ENCODE measurements around the gene ZNF791.
A peak's percentile ranks its signal among the peaks of the same experiment; 100 is the strongest.
"Not testable (repeated sequence)": the region's sequence is repeated elsewhere in the genome, so short reads cannot be mapped to it uniquely, and the experiment has no call there.

Gene ZNF791

DNA sequence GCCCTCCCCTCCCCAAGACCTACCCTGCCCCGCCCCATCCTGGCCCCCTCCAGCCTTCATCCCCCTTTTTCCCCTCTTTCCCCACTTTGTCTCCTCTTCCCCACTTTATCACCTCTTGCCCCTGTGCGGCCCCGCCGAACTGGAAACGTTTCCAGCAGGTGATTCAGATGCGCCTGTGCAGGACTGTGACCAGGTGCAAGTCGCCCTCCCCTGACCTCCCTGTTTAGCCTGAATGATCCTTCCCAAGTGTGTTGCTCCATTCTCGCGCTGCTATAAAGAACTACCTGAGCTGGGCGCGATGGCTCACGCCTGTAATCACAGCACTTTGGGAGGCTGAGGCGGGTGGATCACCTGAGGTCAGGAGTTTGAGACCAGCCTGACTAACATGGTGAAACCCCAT, 25.9 kb downstream of the ZNF791 start:
- DNase-seq, result no peak

- no peak for DNase-seq
These were observed 28.0 kb downstream of the ZNF791 start for GRCh38 chr19:12638611-12639182.

- peak; percentile 4 for DNase-seq
These were observed 29.3 kb downstream of the ZNF791 start for GRCh38 chr19:12639901-12640613.

- no peak for DNase-seq
These were observed 30.7 kb downstream of the ZNF791 start for GRCh38 chr19:12641456-12641855.

GRCh38 chr19:12642506-12642905, 31.8 kb downstream of the ZNF791 start:
- no peak for DNase-seq

DNA sequence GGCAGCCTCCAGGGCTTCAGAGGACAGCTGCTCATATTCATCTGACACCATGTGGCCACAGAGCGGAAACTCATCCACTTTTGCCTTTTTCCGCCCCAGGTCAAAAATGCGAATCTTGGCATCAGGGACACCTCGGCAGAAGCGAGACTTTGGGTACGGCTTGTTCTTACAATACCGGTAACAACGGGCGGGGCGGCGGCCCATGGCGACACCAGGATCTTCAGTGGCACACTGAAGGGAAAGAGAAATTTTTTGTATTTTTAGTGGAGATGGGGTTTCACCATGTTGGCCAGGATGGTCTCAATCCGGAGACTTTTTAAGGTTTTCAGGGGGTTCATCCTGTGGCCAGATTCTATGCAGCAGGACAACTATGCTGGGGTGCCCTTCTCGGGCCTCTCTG, 33.0 kb downstream of the ZNF791 start:
- not testable (repeated sequence) for DNase-seq

DNA sequence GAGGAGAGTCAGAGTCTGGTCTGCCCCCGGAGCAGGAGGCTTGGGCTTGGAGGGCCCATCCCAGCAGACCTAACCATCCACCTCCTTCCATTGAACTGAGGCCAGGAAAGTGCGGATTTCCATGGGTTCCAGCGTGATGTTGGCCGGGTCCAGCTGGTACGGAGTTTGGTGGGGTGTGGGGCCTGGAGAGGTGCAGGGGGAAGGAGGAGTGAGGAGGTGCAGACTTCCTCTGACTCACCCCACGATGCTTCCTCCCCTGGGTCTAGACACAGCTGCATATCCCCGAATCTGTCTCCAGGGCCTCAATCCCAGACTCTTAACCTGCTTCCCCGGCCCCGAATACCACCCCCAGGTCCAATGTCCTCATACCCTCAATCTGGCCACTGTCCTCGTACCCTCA, 35.8 kb downstream of the ZNF791 start:
- DNase-seq, result no peak

DNA sequence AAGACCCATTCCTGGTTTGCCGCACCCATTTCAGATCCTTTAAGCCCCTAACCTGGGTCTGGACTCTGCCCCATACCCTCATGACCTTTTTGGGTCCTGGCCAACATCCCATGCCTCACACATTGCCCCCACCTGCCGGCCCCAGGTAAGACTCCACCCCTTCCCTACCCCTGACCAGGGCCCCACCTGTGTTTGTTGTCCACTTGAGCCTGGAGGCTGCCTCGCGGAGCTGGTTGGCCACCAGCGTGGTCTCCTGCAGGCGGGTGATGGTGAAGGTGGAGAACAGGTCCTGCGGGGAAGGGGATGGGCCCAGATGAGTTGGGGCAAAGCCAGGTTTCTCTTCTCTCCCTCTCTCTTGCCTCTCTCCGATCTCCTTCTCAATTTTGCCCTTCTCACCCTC, 36.3 kb downstream of the ZNF791 start:
- no peak for DNase-seq

GRCh38 chr19:12647490-12648071, 36.9 kb downstream of the ZNF791 start:
- peak; percentile 31 for DNase-seq

GRCh38 chr19:12648088-12648487, 37.4 kb downstream of the ZNF791 start:
- no peak for DNase-seq

- DNase-seq, result no peak
These were observed 39.2 kb downstream of the ZNF791 start for GRCh38 chr19:12649941-12650340.

DNA sequence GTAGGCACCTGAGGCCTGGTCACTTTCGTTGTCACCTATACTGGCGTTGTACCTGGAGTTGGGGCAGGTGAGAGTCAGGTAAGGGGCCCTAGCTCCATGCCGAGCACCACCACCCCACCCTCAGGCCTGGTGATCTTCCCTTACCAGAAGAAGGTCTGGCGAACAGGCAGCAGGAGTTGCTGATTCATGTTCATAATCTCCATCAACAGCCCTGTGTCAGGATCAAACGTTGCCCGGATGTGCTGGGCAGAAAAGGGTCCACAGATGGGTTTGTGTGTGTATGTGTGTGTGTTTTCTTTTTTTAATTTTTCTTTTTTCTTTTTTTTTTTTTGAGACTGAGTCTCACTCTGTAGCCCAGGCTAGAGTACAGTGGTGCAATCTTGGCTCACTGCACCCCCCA, 41.5 kb downstream of the ZNF791 start:
- no peak for DNase-seq

DNA sequence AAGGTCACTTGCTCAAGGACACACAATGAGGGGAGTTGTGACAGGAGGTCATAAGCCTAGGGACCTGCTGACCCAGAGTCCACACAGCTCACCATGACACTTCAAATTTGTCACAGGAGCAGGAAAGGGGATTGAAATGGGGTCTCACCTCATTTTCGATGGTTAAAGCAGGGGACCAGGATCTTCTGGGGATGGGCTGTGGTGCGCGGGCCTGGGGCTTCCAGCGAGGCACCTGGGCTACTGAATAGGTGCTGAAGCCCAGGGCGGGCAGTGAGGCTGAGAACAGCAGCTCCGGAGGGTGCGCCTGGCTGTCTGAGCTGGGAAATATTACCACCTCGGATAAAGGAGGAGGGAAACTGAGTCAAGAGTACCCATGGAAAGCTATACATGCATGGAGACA, 44.8 kb downstream of the ZNF791 start:
- DNase-seq, result no peak

GRCh38 chr19:12656899-12657571, 46.3 kb downstream of the ZNF791 start:
- DNase-seq, result no peak

DNA sequence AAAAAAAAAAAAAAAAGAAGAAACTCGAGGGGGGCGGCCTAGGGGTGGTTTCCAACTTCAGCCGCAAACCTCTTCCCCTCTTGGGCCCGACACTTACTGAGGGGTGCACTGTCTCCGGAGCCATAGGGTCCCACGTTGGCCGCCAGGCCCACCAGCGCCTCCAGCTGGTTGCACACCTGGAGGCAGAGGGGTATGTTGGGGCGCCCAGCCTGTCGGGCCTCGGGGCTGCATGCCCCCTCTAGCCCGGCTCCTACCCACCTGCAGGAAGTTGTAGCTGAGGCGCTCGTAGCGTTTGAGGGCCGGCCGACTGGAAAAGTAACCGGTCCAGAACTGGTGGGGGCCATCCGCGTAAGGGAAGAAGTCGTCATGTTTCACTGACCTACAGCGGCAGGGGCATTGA, 47.2 kb downstream of the ZNF791 start:
- DNase-seq, result no peak

- DNase-seq, result no peak
These were observed 50.3 kb downstream of the ZNF791 start for GRCh38 chr19:12660980-12661379.

DNA sequence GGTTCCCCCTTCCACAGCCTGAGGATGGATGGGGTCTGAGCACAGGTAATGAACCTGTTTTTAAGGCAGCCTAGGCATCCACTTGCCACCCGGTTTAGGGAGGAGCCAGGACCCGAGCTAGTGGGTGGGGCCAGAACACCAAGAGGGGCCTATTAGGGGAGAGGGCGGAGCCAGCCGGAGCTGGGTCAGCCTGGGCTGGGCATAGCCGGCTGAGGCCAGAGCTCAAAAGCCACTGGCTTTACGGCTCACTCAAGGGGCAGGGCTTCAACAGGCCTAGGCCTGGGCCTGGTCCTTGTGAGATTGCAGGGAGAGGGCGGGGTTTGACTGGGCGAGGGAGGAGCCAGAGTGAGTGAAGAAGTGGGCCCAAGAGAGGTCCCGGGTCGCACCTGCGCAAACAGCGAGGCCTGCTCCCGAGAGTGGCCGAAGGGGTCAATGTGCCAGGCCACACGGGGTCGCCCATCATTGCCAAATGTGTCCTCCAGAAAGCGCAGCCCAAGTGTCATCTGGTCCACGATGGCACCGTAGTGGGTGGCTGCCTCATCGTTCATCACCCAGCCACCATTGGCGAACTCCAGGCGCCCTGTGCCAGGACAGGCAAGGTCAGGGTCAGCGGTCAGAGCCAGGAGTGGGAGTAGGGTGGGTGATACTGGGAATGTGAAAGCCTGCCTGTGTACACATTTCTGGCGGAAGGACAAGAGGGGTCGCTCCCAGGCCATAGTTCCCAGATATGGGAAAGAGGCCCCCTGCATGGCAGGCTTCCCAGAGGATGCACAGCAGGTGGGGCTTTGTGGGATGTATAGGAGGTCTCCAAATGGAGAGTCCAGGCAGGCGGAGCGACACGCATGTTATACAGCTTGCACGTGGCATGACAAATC, 53.9 kb downstream of the ZNF791 start:
- no peak for DNase-seq

DNA sequence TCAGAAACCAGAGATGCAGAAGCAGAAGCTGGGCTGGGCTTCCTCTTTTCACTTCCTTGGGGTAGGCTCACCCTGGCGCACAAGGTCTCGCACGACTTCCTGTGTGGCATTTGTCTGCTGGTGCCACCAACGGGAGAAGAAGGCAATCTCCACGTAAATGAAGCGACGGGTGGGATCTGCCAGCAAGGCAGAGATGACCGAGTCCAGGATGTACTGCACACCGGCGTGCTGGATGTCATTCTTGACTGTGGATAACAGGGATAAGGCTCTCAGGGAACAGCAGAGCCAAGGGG, 54.5 kb downstream of the ZNF791 start:
- DNase-seq, result no peak

DNA sequence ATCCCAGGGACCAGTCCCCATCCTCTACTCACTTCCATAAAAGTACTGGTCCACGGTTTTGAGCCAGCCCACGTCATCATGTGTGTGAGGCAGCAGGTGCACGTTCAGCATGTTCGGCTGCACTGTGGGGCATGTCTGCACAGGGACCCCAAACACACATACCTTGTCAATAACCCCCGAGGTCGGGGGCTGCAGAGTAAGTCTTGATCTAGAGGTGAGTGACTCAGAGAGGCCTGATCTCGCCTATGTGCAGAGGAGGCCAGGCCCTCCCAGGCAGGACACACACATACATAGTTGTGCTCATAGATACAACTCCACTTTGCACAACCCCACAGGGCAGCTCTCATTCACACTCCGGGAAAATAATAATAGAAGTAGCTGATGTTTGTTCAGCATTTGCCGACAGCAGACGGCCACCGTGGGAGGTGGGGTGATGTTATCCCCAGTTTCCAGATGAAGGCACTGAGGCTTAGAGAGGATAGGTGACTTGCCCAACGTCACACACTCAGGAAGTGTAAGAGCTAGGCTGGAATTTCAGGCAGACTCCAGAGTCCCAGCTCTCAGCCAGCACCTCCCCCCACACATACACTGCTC, 55.0 kb downstream of the ZNF791 start:
- no peak for DNase-seq

GRCh38 chr19:12666265-12667048, 55.7 kb downstream of the ZNF791 start, which contains the start of the genes MAN2B1 and WDR83:
MAN2B1 (minus strand) TSS chr19:12666742; CDS start chr19:12666701, 41 bp downstream.
WDR83 (plus strand) TSS chr19:12666807; CDS start chr19:12669791, 2,984 bp downstream.
- no peak for DNase-seq

DNA sequence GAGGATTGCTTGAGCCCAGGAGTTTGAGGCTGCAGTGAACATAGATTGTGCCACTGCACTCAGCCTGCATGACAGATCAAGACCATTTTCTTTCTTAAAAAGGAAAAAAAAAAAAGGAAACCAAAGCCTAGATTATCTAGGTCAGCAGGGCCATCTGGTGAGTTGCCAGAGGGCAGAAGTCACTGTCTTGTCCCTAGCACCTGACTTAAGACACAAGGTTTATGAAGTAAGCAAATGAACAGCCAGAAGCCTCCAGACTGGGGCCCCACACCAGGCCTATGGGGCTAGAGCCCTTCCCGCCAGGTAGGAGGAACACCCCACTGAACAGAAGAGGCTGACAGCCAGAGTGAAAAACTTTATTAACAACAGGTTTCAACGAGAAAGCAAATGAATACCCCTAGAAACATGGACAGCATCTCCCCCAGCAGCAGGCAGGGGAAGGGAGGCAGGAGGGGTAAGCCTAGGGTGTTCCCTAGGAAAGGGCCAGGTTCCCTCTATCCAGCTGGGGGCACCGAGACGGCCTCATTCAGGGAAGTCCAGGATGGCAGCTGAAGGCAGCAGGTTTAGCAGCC, 57.1 kb downstream of the ZNF791 start:
- no peak for DNase-seq
